WTC11 (cell line): ENCODE data around the gene ASB2.

Experiments
- ESRRA ChIP-seq: sonication (generic); formaldehyde crosslinking; IDR thresholded peaks from 2 replicates; pipeline ENCODE4 v1.8.1; 2022; ENCODE audit warnings: mild to moderate bottlenecking, missing genetic modification reagents, borderline replicate concordance
- JUN ChIP-seq: sonication (generic); formaldehyde crosslinking; IDR thresholded peaks from 2 replicates; pipeline ENCODE4 v1.8.0; 2023; ENCODE audit warnings: mild to moderate bottlenecking, missing genetic modification reagents
- NR1H2 ChIP-seq: sonication (generic); formaldehyde crosslinking; IDR thresholded peaks from 2 replicates; pipeline ENCODE4 v1.9.0; 2021; ENCODE audit warnings: mild to moderate bottlenecking, moderate library complexity, missing genetic modification reagents
- NR2C2 ChIP-seq: sonication (generic); formaldehyde crosslinking; IDR thresholded peaks from 2 replicates; pipeline ENCODE4 v1.8.0; 2022; ENCODE audit warnings: mild to moderate bottlenecking, missing genetic modification reagents
- TF ChIP-seq, protein P1 (sequence below): sonication (generic); formaldehyde crosslinking; conservative IDR thresholded peaks from 2 replicates; pipeline ENCODE4 v1.8.1; 2022; ENCODE audit warnings: mild to moderate bottlenecking, missing genetic modification reagents
- TF ChIP-seq, protein P2 (sequence below): fragments of 200-600 bp; IDR thresholded peaks from 2 replicates; pipeline ENCODE4 v1.8.0; 2022; ENCODE audit warnings: antibody characterized with exemption
- TF ChIP-seq, protein P3 (sequence below): sonication (generic); formaldehyde crosslinking; IDR thresholded peaks from 2 replicates; pipeline ENCODE4 v1.8.1; 2023; ENCODE audit warnings: mild to moderate bottlenecking, missing genetic modification reagents, borderline replicate concordance
- TF ChIP-seq, protein P4 (sequence below): sonication (generic); formaldehyde crosslinking; IDR thresholded peaks from 2 replicates; pipeline ENCODE4 v1.8.0; 2022; ENCODE audit warnings: mild to moderate bottlenecking, missing genetic modification reagents

DNA sequence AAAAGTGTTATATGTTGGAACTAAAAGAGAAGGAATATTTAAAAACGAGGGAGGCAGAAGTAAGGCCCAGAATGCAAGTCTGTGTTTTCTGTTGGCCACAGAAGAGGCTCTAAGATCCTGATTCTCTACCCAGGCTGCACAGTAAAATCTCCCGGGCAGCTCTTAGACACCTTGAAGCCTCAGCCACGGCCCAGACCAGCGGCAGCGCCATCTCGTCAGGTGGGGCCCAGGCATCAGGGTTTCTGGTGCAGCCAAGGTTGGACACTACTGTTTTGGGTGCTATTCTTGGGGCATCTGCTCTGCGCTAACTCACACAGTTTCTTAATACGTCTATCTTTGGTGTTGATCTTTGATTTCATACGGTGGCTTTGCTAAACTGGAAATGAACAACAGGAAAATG, 32.4 kb downstream of the ASB2 start:
- no peak for TF ChIP-seq ESRRA (CRISPR knock-in tag)
- TF ChIP-seq, protein P1, sequence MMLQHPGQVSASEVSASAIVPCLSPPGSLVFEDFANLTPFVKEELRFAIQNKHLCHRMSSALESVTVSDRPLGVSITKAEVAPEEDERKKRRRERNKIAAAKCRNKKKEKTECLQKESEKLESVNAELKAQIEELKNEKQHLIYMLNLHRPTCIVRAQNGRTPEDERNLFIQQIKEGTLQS, result no peak
- TF ChIP-seq, protein P2, sequence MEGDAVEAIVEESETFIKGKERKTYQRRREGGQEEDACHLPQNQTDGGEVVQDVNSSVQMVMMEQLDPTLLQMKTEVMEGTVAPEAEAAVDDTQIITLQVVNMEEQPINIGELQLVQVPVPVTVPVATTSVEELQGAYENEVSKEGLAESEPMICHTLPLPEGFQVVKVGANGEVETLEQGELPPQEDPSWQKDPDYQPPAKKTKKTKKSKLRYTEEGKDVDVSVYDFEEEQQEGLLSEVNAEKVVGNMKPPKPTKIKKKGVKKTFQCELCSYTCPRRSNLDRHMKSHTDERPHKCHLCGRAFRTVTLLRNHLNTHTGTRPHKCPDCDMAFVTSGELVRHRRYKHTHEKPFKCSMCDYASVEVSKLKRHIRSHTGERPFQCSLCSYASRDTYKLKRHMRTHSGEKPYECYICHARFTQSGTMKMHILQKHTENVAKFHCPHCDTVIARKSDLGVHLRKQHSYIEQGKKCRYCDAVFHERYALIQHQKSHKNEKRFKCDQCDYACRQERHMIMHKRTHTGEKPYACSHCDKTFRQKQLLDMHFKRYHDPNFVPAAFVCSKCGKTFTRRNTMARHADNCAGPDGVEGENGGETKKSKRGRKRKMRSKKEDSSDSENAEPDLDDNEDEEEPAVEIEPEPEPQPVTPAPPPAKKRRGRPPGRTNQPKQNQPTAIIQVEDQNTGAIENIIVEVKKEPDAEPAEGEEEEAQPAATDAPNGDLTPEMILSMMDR, result no peak
- no peak for TF ChIP-seq NR1H2
- TF ChIP-seq, protein P3, sequence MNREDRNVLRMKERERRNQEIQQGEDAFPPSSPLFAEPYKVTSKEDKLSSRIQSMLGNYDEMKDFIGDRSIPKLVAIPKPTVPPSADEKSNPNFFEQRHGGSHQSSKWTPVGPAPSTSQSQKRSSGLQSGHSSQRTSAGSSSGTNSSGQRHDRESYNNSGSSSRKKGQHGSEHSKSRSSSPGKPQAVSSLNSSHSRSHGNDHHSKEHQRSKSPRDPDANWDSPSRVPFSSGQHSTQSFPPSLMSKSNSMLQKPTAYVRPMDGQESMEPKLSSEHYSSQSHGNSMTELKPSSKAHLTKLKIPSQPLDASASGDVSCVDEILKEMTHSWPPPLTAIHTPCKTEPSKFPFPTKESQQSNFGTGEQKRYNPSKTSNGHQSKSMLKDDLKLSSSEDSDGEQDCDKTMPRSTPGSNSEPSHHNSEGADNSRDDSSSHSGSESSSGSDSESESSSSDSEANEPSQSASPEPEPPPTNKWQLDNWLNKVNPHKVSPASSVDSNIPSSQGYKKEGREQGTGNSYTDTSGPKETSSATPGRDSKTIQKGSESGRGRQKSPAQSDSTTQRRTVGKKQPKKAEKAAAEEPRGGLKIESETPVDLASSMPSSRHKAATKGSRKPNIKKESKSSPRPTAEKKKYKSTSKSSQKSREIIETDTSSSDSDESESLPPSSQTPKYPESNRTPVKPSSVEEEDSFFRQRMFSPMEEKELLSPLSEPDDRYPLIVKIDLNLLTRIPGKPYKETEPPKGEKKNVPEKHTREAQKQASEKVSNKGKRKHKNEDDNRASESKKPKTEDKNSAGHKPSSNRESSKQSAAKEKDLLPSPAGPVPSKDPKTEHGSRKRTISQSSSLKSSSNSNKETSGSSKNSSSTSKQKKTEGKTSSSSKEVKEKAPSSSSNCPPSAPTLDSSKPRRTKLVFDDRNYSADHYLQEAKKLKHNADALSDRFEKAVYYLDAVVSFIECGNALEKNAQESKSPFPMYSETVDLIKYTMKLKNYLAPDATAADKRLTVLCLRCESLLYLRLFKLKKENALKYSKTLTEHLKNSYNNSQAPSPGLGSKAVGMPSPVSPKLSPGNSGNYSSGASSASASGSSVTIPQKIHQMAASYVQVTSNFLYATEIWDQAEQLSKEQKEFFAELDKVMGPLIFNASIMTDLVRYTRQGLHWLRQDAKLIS, result no peak
- TF ChIP-seq NR2C2 (CRISPR knock-in tag), result no peak
- TF ChIP-seq, protein P4, sequence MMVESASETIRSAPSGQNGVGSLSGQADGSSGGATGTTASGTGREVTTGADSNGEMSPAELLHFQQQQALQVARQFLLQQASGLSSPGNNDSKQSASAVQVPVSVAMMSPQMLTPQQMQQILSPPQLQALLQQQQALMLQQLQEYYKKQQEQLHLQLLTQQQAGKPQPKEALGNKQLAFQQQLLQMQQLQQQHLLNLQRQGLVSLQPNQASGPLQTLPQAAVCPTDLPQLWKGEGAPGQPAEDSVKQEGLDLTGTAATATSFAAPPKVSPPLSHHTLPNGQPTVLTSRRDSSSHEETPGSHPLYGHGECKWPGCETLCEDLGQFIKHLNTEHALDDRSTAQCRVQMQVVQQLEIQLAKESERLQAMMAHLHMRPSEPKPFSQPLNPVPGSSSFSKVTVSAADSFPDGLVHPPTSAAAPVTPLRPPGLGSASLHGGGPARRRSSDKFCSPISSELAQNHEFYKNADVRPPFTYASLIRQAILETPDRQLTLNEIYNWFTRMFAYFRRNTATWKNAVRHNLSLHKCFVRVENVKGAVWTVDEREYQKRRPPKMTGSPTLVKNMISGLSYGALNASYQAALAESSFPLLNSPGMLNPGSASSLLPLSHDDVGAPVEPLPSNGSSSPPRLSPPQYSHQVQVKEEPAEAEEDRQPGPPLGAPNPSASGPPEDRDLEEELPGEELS (CRISPR knock-in tag), result no peak
- TF ChIP-seq JUN, result no peak
